Measurements from ENCODE around the gene UBALD2.
"Not testable (repeated sequence)": the region's sequence is repeated elsewhere in the genome, so short reads cannot be mapped to it uniquely, and the experiment has no call there.

UBALD2 gene

DNA sequence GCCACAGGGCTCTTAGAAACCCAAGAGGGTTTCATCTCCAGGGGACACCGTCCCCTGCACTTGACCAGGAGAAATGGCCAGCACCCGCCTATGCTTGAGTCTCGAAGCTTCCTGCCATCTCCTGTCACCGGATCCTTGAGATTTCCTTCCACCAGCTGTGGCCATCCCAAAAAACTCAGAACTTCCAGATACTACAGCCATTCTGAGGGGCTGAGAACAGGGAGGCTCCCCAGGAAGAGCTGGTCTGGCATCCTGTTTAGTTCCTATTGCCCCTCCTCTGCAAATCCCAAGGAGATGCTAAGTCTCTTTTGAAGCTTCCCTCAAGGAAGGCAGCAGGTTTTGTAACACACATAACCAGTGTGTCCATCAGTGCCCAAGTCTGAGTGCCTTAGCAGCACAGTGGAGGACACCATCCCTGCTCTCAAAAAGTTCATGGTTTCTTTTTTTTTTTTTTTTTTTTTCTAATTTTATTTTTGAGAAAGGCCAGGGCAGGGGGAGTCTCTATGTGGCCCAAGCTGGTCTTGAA, 2.0 kb downstream of the UBALD2 start:
- H3K4me1 ChIP-seq = peaks cover 74 to 81% (median 78%) of the 10 kb centered on the region in 10 experiments
- peaks cover 21 to 48% (median 36%) of the 10 kb centered on the region in 11 experiments; a peak in 21 of 22 replicates for H3K36me3 ChIP-seq
- H3K27me3 ChIP-seq = no peaks in the 10 kb centered on the region
- H3K4me3 ChIP-seq = peak overlapping the region; percentile 84 to 97 (median 94)
- H4K20me1 ChIP-seq = peaks cover 0 to 33% (median 11%) of the 10 kb centered on the region in 11 experiments; a peak in 12 of 22 replicates
- peak overlapping the region; percentile 95 to 100 (median 99) for H3K9ac ChIP-seq
- peak overlapping the region; percentile 91 to 100 (median 98) for H3K4me2 ChIP-seq
- TF ChIP-seq Cebpa-rat (IDR thresholded peaks at IDR 0.05) = no peak
- H3K9me3 ChIP-seq (replicated peaks in 1 of 11) = no peaks in the 10 kb centered on the region
- H3K27ac ChIP-seq = peak overlapping the region; percentile 88 to 99 (median 98)

DNA sequence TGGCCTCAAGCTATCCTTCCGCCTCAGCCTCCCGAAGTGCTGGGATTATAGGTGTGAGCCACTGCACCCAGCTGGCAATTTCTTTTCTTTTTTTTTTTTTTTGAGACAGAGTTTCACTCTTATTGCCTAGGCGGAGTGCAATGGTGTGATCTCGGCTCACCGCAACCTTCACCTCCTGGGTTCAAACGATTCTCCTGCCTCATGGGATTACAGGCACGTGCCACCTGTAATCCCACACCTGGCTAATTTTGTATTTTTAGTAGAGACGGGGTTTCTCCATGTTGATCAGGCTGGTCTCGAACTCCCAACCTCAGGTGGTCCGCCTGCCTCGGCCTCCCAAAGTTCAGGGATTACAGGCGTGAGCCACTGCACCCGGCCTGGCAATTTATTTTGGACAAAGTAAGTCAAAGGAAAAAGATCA, 2.4 kb downstream of the UBALD2 start:
- peak overlapping the region; percentile 84 to 97 (median 94) for H3K4me3 ChIP-seq

DNA sequence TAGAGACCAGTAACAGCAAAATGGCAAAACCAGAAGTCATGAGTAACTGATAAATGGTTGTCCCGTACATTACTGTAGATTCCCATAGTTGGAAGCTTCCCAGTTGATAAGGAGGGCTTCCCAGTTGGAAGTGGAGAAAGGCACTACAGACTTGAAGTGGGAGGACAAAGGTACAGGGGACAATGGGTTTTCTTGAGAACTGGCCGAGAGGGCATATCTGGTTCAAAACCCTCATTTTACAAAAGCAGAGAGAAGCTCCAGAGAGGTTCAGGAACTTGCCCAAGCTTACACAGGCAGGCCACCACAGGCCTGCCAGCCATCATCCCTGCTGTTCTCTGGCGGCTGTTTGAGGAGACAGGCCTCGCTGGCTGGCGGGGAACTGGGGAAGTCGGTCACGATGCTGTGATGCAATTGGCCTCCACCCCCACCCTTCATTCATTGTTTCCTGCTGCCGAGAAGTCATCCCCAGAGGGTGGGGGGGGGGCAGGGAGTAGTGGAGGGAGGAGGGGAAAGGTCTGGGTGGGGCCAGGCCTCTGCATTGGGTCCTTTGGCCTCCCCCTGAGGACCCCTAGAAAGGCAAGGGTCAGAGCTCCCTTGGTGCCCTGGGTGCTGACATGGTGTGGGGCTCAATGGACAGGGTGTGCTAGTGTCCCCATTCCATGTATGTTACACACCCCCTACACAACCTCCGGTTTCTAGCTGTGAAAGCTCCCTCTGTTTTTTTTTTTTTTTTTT, 3.0 kb downstream of the UBALD2 start:
- H3K9me3 ChIP-seq (replicated peaks in 1 of 11) = no peaks in the 10 kb centered on the region
- TF ChIP-seq Cebpa-rat (IDR thresholded peaks at IDR 0.05) = peak in 9 of 11 experiments; percentile 19 to 88 (median 71); a peak in 14 of 22 replicates
- H3K4me3 ChIP-seq = peak overlapping the region; percentile 84 to 97 (median 94)
- peaks cover 74 to 81% (median 78%) of the 10 kb centered on the region in 10 experiments for H3K4me1 ChIP-seq
- H3K36me3 ChIP-seq = peaks cover 21 to 48% (median 36%) of the 10 kb centered on the region in 11 experiments; a peak in 21 of 22 replicates
- H3K4me2 ChIP-seq = peak overlapping the region; percentile 91 to 100 (median 98)
- peak overlapping the region; percentile 88 to 99 (median 98) for H3K27ac ChIP-seq
- no peaks in the 10 kb centered on the region for H3K27me3 ChIP-seq
- peaks cover 0 to 44% (median 11%) of the 10 kb centered on the region in 11 experiments; a peak in 12 of 22 replicates for H4K20me1 ChIP-seq
- H3K9ac ChIP-seq = peak overlapping the region; percentile 95 to 100 (median 99)

More for the DNA sequence above, 2.4 kb downstream of the UBALD2 start:
- peaks cover 0 to 38% (median 11%) of the 10 kb centered on the region in 11 experiments; a peak in 12 of 22 replicates for H4K20me1 ChIP-seq
- H3K9ac ChIP-seq = peak overlapping the region; percentile 95 to 100 (median 99)
- H3K9me3 ChIP-seq (replicated peaks in 1 of 11); H3K27me3 ChIP-seq: not testable (repeated sequence)
- peak overlapping the region; percentile 91 to 100 (median 98) for H3K4me2 ChIP-seq
- H3K36me3 ChIP-seq = peaks cover 21 to 48% (median 36%) of the 10 kb centered on the region in 11 experiments; a peak in 21 of 22 replicates
- peak overlapping the region; percentile 88 to 99 (median 98) for H3K27ac ChIP-seq
- H3K4me1 ChIP-seq = peaks cover 74 to 81% (median 78%) of the 10 kb centered on the region in 10 experiments

DNA sequence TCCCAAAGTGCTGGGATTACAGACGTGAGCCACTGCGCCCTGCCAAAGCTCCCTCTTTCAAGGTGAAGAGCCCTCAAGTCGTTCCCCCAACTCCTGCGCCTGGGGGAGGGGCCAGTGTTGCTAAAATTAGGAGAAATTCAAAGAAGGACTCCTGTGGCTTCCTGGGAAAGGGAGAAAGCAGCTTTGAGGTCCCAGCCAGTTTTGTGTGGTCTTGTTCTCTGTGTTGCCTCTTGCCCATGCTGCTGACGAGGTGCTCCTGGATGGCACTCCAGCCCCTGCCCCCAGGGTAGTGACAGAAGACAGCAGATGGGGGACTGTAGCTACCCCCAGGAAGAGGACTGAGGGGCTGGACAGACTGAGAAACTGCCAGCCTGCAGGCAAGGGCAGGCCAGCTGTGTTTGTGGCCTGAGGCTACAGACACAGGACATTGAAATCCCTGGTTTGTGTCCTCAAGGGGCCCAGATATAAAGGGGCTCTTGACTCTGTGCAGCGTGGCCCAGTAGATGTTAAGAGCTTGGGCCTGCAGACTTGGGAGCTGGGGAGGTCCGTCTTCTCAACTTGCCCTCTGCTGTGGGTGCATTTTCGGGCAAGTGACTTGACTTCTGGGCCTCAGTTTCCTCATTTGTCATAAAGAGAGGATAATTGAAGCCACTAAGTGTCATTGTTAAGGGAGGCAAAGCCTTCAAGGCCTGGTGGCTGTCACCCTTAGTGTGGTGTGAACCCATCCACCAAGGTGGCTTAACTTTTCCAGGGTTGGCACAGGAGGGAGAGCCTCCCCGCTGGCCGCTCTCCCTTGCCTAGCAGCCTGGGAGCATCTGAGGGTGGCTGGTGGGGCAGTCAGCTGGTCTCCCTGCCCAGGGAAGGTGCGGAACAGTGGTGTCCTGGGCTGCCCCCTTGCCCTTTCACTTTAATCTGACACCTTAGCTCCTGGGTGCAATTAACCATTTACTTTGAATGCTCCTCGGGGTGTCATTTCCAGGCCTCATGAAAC, 4.1 kb downstream of the UBALD2 start:
- Histone ChIP-seq H3K27ac (peak overlapping the region; percentile 88 to 99 (median 98)), H3K9ac (peak overlapping the region; percentile 95 to 100 (median 99)), H3K4me1 (peaks cover 74 to 81% (median 77%) of the 10 kb centered on the region in 10 experiments), H3K4me3 (peak overlapping the region; percentile 38 to 97 (median 92)), H3K9me3 (replicated peaks in 1 of 11) (no peaks in the 10 kb centered on the region), H3K4me2 (peak overlapping the region; percentile 91 to 100 (median 98)), H4K20me1 (peaks cover 0 to 55% (median 11%) of the 10 kb centered on the region in 11 experiments; a peak in 12 of 22 replicates), H3K27me3 (no peaks in the 10 kb centered on the region), H3K36me3 (peaks cover 21 to 48% (median 36%) of the 10 kb centered on the region in 11 experiments; a peak in 21 of 22 replicates)
- TF ChIP-seq Cebpa-rat (IDR thresholded peaks at IDR 0.05) = no peak

DNA sequence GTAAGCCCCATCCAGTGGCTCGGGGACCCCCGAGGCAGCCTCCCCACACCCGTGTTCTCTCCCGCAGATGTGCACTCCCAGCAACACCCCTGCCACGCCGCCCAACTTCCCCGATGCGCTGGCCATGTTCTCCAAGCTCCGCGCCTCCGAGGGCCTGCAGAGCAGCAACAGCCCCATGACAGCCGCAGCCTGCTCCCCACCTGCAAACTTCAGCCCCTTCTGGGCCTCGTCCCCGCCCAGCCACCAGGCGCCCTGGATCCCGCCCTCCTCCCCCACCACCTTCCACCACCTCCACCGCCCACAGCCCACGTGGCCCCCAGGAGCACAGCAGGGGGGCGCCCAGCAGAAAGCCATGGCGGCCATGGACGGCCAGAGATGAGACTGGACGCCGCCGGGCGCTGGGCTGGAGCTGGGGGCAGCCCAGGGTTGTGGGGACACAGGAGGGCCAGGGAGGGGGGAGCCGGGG, 5.0 kb downstream of the UBALD2 start:
- H3K36me3 ChIP-seq = peaks cover 21 to 48% (median 36%) of the 10 kb centered on the region in 11 experiments; a peak in 21 of 22 replicates
- H3K27ac ChIP-seq = peak overlapping the region in 10 of 11 experiments; percentile 94 to 99 (median 98); a peak in 19 of 22 replicates
- H3K4me1 ChIP-seq = peaks cover 77 to 86% (median 83%) of the 10 kb centered on the region in 10 experiments
- no peaks in the 10 kb centered on the region for H3K27me3 ChIP-seq
- peak overlapping the region; percentile 91 to 100 (median 98) for H3K4me2 ChIP-seq
- TF ChIP-seq Cebpa-rat (IDR thresholded peaks at IDR 0.05) = no peak
- H3K9me3 ChIP-seq (replicated peaks in 1 of 11) = no peaks in the 10 kb centered on the region
- H3K4me3 ChIP-seq = peak overlapping the region in 6 of 10 experiments; percentile 84 to 97 (median 94); a peak in 7 of 20 replicates
- H4K20me1 ChIP-seq = peaks cover 0 to 55% (median 11%) of the 10 kb centered on the region in 11 experiments; a peak in 12 of 22 replicates
- peak overlapping the region; percentile 95 to 100 (median 99); a peak in 21 of 22 replicates for H3K9ac ChIP-seq

DNA sequence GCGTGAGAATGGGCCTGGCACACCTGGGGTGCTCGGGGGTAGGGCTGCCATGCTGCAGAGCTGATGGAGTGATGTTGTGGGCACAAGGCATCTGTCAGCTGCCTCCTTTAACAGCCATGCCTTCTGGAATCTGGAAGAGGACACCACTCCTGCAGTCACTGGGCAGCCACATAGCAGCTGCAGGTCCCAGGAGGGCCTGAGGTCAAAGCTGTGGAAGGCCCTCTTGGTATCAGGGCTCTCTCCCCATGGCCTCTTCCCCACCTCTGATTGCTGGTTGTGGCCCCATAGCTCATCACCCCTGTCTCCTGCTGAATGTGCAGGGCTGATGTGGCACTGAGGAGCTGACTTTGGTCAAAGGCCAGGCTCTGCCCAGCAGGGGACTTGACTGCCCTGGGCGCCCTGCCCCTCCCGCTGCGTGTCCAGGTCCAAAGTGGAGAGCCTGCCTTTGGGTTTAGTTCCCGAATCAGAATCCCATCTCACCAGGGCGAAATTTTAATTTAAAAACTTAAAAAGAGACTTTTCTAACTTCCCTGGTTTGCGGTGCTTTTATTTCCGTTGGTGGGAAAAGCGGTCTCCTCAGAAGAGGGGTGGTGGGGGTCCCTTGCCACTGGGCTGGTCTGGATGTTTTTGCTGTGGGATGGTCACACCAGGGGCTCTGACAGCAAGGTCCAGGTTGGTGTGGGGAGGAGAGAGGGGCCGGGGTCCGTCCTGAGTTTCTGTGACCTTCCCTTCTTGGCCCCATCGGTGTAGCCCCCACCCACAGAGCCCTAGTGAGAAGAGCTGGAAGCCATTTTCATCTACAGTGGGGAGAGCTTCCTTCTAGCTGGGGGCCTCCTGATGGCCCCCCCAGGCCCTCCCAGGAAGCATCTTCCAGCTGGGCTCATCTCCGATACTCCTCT, 5.9 kb downstream of the UBALD2 start:
- Histone ChIP-seq H3K4me3 (peak overlapping the region; percentile 34 to 67 (median 50)), H3K36me3 (peaks cover 21 to 48% (median 36%) of the 10 kb centered on the region in 11 experiments; a peak in 21 of 22 replicates), H3K27ac (peak overlapping the region; percentile 70 to 99 (median 84)), H3K4me2 (peak overlapping the region; percentile 91 to 100 (median 98)), H3K9ac (peak overlapping the region; percentile 72 to 100 (median 79)), H3K4me1 (peaks cover 86 to 95% (median 91%) of the 10 kb centered on the region in 10 experiments), H3K9me3 (replicated peaks in 1 of 11) (no peaks in the 10 kb centered on the region), H4K20me1 (peaks cover 0 to 54% (median 11%) of the 10 kb centered on the region in 11 experiments; a peak in 12 of 22 replicates), H3K27me3 (no peaks in the 10 kb centered on the region)
- TF ChIP-seq Cebpa-rat (IDR thresholded peaks at IDR 0.05) = no peak

Data from BLaER1 treated with 17β-estradiol and CSF1 and Interleukin-3, amounts not matched to agents 10 nM and 100 nM (cell line).